Measurements from ENCODE around the gene TAF9. TPM values are rescaled to one million over a fixed set of nuclear protein-coding genes. Genes with fewer than 3 reads are reported as not detected.

TAF9 gene
- total and polyA plus RNA-seq, 2 of the 13 experiments (the other 11 are each of a cell fraction or from before 2014, with no cell fraction given) = 113 to 218 TPM

- 0 out of 2 replicates have a peak, but pooled peaks have one; percentile 19 for TF ChIP-seq HIC2 (CRISPR knock-in tag; IDR thresholded peaks at IDR 0.05; ENCODE audit: low read depth)
- TF ChIP-seq ZNF670 (CRISPR knock-in tag; IDR thresholded peaks at IDR 0.05; ENCODE audit: borderline replicate concordance) = peak; percentile 56
- peak; percentile 97; the same call in 1 of the 2 replicates for TF ChIP-seq IRF9 (CRISPR knock-in tag; IDR thresholded peaks at IDR 0.05; ENCODE audit: borderline replicate concordance)
- TF ChIP-seq LBX2 (CRISPR knock-in tag; IDR thresholded peaks at IDR 0.05; ENCODE audit: borderline replicate concordance) = no peak
- peak; percentile 93 for TF ChIP-seq MAX (IDR thresholded peaks at IDR 0.05)
- TF ChIP-seq XRCC5 (optimal IDR thresholded peaks at IDR 0.05; ENCODE audit: low read length) = peak; percentile 19
- no peak for TF ChIP-seq PLSCR1 (CRISPR knock-in tag; IDR thresholded peaks at IDR 0.05; ENCODE audit: borderline replicate concordance)
- no peak for TF ChIP-seq ZNF432 (CRISPR knock-in tag; IDR thresholded peaks at IDR 0.05; ENCODE audit: borderline replicate concordance)
- TF ChIP-seq ZNF564 (CRISPR knock-in tag; IDR thresholded peaks at IDR 0.05) = 0 out of 2 replicates have a peak, but pooled peaks have one; percentile 63
- 0 out of 2 replicates have a peak, but pooled peaks have one; percentile 27 for TF ChIP-seq ATF5 (CRISPR knock-in tag; IDR thresholded peaks at IDR 0.05; ENCODE audit: low read depth)
- peak; percentile 81 for TF ChIP-seq ARNT2 (CRISPR knock-in tag; IDR thresholded peaks at IDR 0.05; ENCODE audit: low read depth)
- peak; percentile 58; the same call in 1 of the 2 replicates for TF ChIP-seq ZIK1 (CRISPR knock-in tag; IDR thresholded peaks at IDR 0.05; ENCODE audit: borderline replicate concordance, low read depth)
- 0 out of 2 replicates have a peak, but pooled peaks have one; percentile 67 for TF ChIP-seq ZNF101 (CRISPR knock-in tag; IDR thresholded peaks at IDR 0.05; ENCODE audit: borderline replicate concordance, low read depth)
- peak; percentile 50 for TF ChIP-seq HCFC1 (IDR thresholded peaks at IDR 0.05; ENCODE audit: low read depth, low read length)
- TF ChIP-seq ZNF574 (CRISPR knock-in tag; IDR thresholded peaks at IDR 0.05) = peak; percentile 87
- peak; percentile 21; the same call in 1 of the 2 replicates for TF ChIP-seq MAF1 (CRISPR knock-in tag; IDR thresholded peaks at IDR 0.05; ENCODE audit: borderline replicate concordance)
- peak; percentile 72 for TF ChIP-seq ERF (CRISPR knock-in tag; IDR thresholded peaks at IDR 0.05)
- TF ChIP-seq ZNF678 (CRISPR knock-in tag; IDR thresholded peaks at IDR 0.05) = peak; percentile 83; the same call in 1 of the 2 replicates
Observed at GRCh38 chr5:69369340-69370121, at the start of gene TAF9, which contains the start of the genes AK6 and RAD17 (continued).
